ENCODE measurements around the gene SERPINA5. TPM values are rescaled to one million over a fixed set of nuclear protein-coding genes. Genes with fewer than 3 reads are reported as not detected.
"Not testable (repeated sequence)": the region's sequence is repeated elsewhere in the genome, so short reads cannot be mapped to it uniquely, and the experiment has no call there.

The SERPINA5 gene
- total RNA-seq, 1 experiment from 2014 or later, result 0.49 TPM

DNA sequence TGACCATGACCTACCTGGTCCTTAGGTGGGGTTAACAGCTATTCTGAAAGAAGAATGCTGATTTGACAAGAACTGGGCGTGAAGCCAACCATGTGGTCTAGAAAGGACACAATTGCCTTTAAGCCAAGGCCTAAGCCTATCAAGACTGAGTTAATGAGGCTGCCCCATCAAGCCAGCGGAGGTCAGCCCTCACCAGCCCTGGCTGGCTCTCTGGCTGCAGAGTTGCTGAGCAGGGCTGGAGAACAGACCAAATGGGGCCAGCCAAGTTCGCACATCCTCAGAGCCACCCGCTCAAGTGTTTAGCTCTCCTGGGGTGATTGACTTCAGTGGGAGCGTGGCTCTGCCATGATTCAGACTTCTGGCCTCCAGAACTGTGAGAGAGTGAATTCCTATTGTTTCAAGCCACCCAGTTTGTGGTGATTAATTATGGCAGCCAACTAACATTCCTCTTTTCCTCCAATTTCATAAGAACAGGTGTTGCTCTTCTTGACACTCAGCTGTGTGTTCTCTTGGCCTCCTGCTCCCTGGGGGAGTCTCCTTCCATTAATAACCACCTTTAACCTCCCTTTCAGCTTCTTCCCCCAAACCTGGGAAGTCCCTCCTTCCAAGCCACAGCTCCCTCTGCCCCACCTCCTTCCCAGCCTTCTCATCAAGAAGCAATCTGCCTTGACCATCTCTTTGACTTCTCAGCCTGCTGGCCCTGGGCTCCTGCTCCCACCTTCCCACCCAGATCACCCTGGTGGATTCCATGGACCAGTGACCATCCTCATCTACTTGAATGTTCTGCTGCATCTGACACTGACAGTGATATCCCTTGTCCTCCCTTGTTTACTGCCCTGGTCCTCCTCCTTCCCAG lies 5.3 kb upstream of the SERPINA5 start:
- ChIA-PET CTCF (no interaction called here), POLR2A (no interaction called here)

DNA sequence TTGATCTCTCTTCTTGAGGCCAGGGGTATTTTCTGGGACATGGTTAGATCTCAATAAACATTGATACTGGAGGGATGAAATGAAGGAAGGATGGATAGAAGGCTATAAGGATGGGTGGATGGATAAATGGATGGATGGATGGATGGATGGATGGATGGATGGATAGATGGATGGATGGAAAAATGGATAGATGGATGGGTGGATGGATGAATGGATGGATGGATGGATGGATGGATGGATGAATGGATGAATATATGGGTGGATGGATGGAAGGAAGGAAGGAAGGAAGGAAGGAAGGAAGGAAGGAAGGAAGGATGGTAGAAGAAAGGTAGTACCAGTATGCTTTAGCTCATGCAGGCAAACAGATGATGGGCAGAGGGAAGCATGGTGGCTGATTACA lies 3.8 kb upstream of the SERPINA5 start:
- H3K9me3 ChIP-seq (ENCODE audit: control insufficient read depth, insufficient read depth, low read depth, low read length); H3K27ac ChIP-seq (ENCODE audit: low read length); in situ Hi-C loops (cut with HindIII; ENCODE audit: low pct_unique_long_range_greater_than_20kb, low sequenced_read_pairs); H3K4me3 ChIP-seq (ENCODE audit: low read depth in 2 of 2, low read length in 2 of 2); POLR2A ChIA-PET; H3K4me1 ChIP-seq (ENCODE audit: control insufficient read depth, insufficient read depth, low read length); intact Hi-C loops (cut with micrococcal nuclease; ENCODE audit: unreplicated experiment); H3K27me3 ChIP-seq (ENCODE audit: control insufficient read depth, insufficient read depth, low read length); H3K36me3 ChIP-seq (ENCODE audit: control insufficient read depth, insufficient read depth, low read length); ATAC-seq; BruUV-seq (replicated peaks); DNase-seq (ENCODE audit: low read depth, low spot score); CTCF ChIA-PET: not testable (repeated sequence)

More for the DNA sequence above, 5.3 kb upstream of the SERPINA5 start:
- TF ChIP-seq TCF7L2 (IDR thresholded peaks at IDR 0.05; ENCODE audit: low read depth, low read length) (no peak), SIN3A (IDR thresholded peaks at IDR 0.05; ENCODE audit: borderline replicate concordance, insufficient read depth, low read depth, low read length) (no peak)
- TF ChIP-seq, protein P1, sequence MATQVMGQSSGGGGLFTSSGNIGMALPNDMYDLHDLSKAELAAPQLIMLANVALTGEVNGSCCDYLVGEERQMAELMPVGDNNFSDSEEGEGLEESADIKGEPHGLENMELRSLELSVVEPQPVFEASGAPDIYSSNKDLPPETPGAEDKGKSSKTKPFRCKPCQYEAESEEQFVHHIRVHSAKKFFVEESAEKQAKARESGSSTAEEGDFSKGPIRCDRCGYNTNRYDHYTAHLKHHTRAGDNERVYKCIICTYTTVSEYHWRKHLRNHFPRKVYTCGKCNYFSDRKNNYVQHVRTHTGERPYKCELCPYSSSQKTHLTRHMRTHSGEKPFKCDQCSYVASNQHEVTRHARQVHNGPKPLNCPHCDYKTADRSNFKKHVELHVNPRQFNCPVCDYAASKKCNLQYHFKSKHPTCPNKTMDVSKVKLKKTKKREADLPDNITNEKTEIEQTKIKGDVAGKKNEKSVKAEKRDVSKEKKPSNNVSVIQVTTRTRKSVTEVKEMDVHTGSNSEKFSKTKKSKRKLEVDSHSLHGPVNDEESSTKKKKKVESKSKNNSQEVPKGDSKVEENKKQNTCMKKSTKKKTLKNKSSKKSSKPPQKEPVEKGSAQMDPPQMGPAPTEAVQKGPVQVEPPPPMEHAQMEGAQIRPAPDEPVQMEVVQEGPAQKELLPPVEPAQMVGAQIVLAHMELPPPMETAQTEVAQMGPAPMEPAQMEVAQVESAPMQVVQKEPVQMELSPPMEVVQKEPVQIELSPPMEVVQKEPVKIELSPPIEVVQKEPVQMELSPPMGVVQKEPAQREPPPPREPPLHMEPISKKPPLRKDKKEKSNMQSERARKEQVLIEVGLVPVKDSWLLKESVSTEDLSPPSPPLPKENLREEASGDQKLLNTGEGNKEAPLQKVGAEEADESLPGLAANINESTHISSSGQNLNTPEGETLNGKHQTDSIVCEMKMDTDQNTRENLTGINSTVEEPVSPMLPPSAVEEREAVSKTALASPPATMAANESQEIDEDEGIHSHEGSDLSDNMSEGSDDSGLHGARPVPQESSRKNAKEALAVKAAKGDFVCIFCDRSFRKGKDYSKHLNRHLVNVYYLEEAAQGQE (IDR thresholded peaks at IDR 0.05; ENCODE audit: insufficient read depth in 1 of 2, low read depth in 2 of 2, low read length in 1 of 2), result no peak
- TF ChIP-seq, protein P2, sequence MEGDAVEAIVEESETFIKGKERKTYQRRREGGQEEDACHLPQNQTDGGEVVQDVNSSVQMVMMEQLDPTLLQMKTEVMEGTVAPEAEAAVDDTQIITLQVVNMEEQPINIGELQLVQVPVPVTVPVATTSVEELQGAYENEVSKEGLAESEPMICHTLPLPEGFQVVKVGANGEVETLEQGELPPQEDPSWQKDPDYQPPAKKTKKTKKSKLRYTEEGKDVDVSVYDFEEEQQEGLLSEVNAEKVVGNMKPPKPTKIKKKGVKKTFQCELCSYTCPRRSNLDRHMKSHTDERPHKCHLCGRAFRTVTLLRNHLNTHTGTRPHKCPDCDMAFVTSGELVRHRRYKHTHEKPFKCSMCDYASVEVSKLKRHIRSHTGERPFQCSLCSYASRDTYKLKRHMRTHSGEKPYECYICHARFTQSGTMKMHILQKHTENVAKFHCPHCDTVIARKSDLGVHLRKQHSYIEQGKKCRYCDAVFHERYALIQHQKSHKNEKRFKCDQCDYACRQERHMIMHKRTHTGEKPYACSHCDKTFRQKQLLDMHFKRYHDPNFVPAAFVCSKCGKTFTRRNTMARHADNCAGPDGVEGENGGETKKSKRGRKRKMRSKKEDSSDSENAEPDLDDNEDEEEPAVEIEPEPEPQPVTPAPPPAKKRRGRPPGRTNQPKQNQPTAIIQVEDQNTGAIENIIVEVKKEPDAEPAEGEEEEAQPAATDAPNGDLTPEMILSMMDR (IDR thresholded peaks at IDR 0.05), result no peak
- Histone ChIP-seq H3K4me1 (ENCODE audit: control insufficient read depth, insufficient read depth, low read length) (no peaks in the 10 kb centered on the region; the same call in 1 of the 2 replicates), H3K36me3 (ENCODE audit: control insufficient read depth, insufficient read depth, low read length) (no peaks in the 10 kb centered on the region), H3K27ac (ENCODE audit: low read length) (no peak overlapping the region), H3K27me3 (ENCODE audit: control insufficient read depth, insufficient read depth, low read length) (no peaks in the 10 kb centered on the region), H3K4me3 (ENCODE audit: low read depth in 2 of 2, low read length in 2 of 2) (no peak overlapping the region), H3K9me3 (ENCODE audit: control insufficient read depth, insufficient read depth, low read depth, low read length) (no peaks in the 10 kb centered on the region)
- intact Hi-C loops (cut with micrococcal nuclease; ENCODE audit: unreplicated experiment), result no loop called here
- DNase-seq (ENCODE audit: low read depth, low spot score), result no peak
- in situ Hi-C loops (cut with HindIII; ENCODE audit: low pct_unique_long_range_greater_than_20kb, low sequenced_read_pairs), result no loop called here
- no TSS peak for BruUV-seq (replicated peaks)
- no peak for ATAC-seq

DNA sequence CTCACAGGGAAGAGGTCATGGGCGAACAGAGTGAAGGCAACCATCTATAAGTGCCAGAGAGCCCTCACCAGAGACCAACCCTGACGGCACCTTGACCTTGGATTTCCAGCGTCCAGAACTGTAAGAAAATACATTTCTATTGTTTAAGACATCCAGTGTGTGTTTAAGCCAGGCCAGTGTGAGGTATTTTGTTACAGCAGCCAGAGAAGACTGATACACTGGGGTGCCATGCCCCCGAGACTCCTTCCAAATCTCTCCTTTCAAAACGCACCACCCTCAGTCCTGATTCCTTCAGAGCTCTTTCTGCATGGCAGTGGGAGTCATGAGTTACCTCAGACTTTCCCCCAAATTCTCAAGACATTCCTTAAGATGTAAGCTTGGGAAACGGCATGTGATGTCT lies 2.5 kb upstream of the SERPINA5 start:
- intact Hi-C loops (cut with micrococcal nuclease; ENCODE audit: unreplicated experiment), result no loop called here
- TF ChIP-seq SIN3A (IDR thresholded peaks at IDR 0.05; ENCODE audit: borderline replicate concordance, insufficient read depth, low read depth, low read length), result no peak
- no peak for TF ChIP-seq TCF7L2 (IDR thresholded peaks at IDR 0.05; ENCODE audit: low read depth, low read length)
- Histone ChIP-seq H3K27ac (ENCODE audit: low read length) (no peak overlapping the region), H3K27me3 (ENCODE audit: control insufficient read depth, insufficient read depth, low read length) (no peaks in the 10 kb centered on the region), H3K4me1 (ENCODE audit: control insufficient read depth, insufficient read depth, low read length) (no peaks in the 10 kb centered on the region), H3K4me3 (ENCODE audit: low read depth in 2 of 2, low read length in 2 of 2) (no peak overlapping the region), H3K9me3 (ENCODE audit: control insufficient read depth, insufficient read depth, low read depth, low read length) (no peaks in the 10 kb centered on the region), H3K36me3 (ENCODE audit: control insufficient read depth, insufficient read depth, low read length) (no peaks in the 10 kb centered on the region)
- BruUV-seq (replicated peaks), result no TSS peak
- DNase-seq (ENCODE audit: low read depth, low spot score) (no peak), ATAC-seq (no peak)
- ChIA-PET POLR2A (no interaction called here), CTCF (no interaction called here)
- in situ Hi-C loops (cut with HindIII; ENCODE audit: low pct_unique_long_range_greater_than_20kb, low sequenced_read_pairs), result no loop called here
